ENCODE measurements around the gene PRR14L.
"Not testable (repeated sequence)": the region's sequence is repeated elsewhere in the genome, so short reads cannot be mapped to it uniquely, and the experiment has no call there.

Gene PRR14L

DNA sequence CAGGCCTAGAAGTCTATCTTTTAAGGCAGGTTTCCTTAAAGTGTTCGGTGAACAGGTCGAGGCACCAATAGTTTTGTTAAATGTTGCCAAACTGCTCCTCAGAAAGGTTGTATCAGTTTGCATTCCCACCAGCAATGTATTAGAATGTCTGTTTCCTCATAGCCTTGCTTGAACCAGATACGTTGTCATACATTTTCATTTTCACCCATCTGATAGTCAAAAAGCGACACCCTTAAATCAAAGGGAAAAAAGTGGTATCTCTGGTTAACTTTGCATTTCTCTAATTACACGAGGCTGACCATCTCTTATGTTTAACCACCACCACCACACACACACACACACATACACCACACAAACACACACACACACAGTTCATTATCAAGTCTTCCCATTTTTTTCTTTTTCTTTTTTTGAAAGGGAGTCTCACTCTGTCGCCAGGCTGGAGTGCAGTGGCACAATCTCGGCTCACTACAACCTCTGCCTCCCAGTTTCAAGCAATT, 16.3 kb downstream of the PRR14L start:
- H3K27ac Mint-ChIP-seq = peak overlapping the region; percentile 5 to 86
- DNase-seq = no peak
- no peak for ATAC-seq (replicated peaks)
- no peak overlapping the region for H3K4me3 Mint-ChIP-seq
- no peaks in the 10 kb centered on the region for H3K27me3 Mint-ChIP-seq
- peaks cover 27% of the 10 kb centered on the region for H3K36me3 Mint-ChIP-seq (ENCODE audit: insufficient read depth)
- peaks cover 12 to 31% of the 10 kb centered on the region in 2 donors for H3K4me1 Mint-ChIP-seq (ENCODE audit: low read depth in 2 of 2)
- H3K9me3 Mint-ChIP-seq = no peaks in the 10 kb centered on the region

DNA sequence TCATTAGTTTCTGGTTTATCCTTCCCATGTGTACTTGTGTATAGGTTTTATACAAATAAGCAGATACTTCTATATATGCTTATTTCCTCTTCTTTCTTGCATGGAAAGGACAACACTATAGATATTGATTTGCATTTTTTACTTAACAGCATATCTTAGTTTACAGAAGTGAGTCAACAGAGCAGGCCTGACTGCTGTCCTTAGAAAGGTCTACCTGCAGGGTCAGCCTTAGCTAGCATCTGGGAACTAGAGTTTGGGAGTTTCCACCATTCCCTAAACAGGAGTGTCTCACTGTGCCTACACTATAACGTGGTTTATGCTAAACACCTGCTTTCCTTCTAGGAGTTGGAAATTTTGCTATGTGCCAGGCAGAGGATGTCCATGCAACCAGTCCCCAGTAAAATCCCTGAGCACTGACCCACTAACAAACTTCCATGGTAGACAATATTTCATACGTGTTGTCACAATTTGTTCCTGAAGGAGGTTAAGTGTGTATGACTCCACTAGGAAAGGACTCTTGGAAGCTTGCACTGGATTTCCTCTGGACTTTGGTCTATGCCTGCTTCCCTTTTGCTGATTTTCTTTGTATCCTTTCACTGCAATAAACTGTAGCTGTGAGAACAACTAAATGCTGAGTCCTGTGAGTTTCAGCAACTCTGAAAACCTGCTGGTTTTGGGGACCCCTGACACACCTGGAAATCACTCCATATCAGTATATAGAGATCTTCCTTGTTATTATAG, 17.7 kb downstream of the PRR14L start:
- Mint-ChIP-seq H3K9me3 (no peaks in the 10 kb centered on the region), H3K4me3 (no peak overlapping the region), H3K27ac (no peak overlapping the region)

DNA sequence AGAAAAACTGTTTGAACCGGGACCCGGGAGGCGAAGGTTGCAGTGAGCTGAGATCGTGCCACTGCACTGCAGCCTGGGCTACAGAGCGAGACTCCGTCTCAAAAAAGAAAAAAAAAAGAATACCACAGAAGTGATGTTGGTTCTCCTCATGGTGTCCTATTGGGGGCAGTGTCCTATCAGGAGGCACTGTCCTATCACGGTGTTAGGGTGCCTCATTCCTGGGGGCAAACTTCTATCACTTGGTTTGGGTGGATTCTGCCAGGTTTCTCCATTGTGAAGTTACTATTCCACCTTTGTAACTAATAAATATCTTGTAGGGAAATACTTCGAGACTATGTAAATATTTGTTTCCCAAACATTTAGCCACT, 19.6 kb downstream of the PRR14L start:
- DNase-seq = no peak
- Mint-ChIP-seq H3K27ac (no peak overlapping the region), H3K4me1 (ENCODE audit: low read depth in 2 of 2) (peaks cover 5 to 21% of the 10 kb centered on the region in 2 donors), H3K4me3 (no peak overlapping the region), H3K9me3 (no peaks in the 10 kb centered on the region), H3K27me3 (no peaks in the 10 kb centered on the region), H3K36me3 (ENCODE audit: insufficient read depth) (peaks cover 10% of the 10 kb centered on the region)
- ATAC-seq (replicated peaks) = no peak

More for the DNA sequence above, 17.7 kb downstream of the PRR14L start:
- Mint-ChIP-seq H3K4me1 (ENCODE audit: low read depth in 2 of 2) (peaks cover 8 to 21% of the 10 kb centered on the region in 2 donors), H3K27me3 (no peaks in the 10 kb centered on the region), H3K36me3 (ENCODE audit: insufficient read depth) (peaks cover 20% of the 10 kb centered on the region)
- DNase-seq = no peak
- ATAC-seq (replicated peaks) = no peak

- Mint-ChIP-seq H3K4me3 (no peak overlapping the region), H3K9me3 (no peaks in the 10 kb centered on the region), H3K27me3 (no peaks in the 10 kb centered on the region), H3K36me3 (ENCODE audit: insufficient read depth) (peaks cover 14% of the 10 kb centered on the region), H3K4me1 (ENCODE audit: low read depth in 2 of 2) (peaks cover 1 to 8% of the 10 kb centered on the region in 2 donors), H3K27ac (no peak overlapping the region)
- no peak for ATAC-seq (replicated peaks)
- DNase-seq = no peak
These were observed 21.1 kb downstream of the PRR14L start for GRCh38 chr22:31728857-31729256.

DNA sequence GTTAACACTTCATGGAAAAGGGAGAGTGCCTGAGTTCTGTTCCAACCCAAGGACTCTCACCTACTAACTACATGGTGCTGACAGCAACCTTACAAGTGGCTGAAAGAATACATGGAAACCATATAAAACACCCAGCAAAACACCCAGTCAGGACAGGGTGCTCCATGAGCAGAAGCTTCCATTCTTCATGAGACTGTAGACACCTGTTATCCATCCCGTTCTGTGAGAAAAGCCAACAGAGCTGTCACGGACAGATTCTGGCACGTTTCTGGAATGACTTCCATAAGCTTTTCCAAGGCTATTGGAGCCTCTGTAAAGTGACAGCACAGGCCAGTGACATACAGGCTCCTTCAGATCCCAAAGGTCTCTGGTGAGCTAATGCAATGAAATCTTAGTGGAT, 23.2 kb downstream of the PRR14L start:
- DNase-seq = no peak
- Mint-ChIP-seq H3K4me1 (ENCODE audit: low read depth in 2 of 2) (peaks cover 0 to under 1% of the 10 kb centered on the region in 2 donors), H3K9me3 (no peaks in the 10 kb centered on the region), H3K27me3 (no peaks in the 10 kb centered on the region), H3K27ac (peak overlapping the region in 1 of 2 donors; percentile 4), H3K36me3 (ENCODE audit: insufficient read depth) (peaks cover 23% of the 10 kb centered on the region), H3K4me3 (no peak overlapping the region)
- no peak for ATAC-seq (replicated peaks)

DNA sequence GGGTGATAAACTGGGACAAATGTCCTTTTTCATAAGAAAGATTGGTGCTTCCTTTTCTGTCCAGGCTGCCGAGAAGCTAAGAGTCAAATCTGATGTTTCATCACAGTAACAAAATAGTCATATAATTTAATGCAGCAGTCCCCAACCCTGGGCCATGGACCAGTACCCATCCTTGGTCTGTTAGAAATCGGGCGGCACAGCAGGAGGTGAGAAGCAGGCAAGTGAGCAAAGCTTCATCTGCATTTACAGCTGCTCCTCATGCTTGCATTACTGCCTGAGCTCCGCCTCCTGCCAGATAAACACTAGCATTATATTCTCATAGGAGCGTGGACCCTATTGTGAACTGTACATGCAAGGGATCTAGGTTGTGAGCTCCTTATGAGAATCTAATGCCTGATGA, 26.2 kb downstream of the PRR14L start:
- Mint-ChIP-seq H3K27me3 (no peaks in the 10 kb centered on the region), H3K27ac (no peak overlapping the region), H3K4me3 (no peak overlapping the region), H3K36me3 (ENCODE audit: insufficient read depth) (peaks cover 41% of the 10 kb centered on the region), H3K4me1 (ENCODE audit: low read depth in 2 of 2) (peaks cover 3 to 7% of the 10 kb centered on the region in 2 donors), H3K9me3 (no peaks in the 10 kb centered on the region)
- no peak for ATAC-seq (replicated peaks)
- DNase-seq = no peak

DNA sequence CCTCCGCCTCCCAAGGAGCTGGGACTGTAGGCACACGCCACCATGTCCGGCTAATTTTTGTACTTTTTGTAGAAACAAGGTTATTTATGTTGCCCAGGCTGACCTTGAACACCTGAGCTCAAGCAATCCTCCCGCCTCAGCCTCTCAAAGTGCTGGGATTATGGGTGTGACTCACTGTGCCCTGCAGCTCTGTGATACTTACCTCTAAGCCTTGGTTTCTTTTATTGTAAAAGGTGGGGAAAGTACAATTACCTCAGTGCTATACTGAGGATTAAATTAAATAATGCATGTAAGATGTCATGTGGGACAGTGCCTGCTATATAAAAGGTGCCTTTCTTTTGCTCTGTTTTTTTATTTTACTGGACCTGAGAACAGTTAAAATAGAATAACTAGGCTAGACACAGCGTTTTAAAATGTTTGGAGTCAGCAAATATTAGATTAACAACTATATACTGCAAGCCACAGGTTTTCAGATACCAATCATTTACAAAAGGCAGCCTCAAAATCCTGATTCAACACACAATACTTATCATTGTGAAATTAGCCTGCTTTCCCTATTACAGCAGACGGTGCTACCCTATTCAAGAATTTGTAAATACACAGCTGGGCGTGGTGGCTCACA, 30.0 kb downstream of the PRR14L start:
- no peak for ATAC-seq (replicated peaks)
- no peaks in the 10 kb centered on the region for H3K9me3 Mint-ChIP-seq
- DNase-seq = no peak
- no peak overlapping the region for H3K4me3 Mint-ChIP-seq
- no peaks in the 10 kb centered on the region for H3K27me3 Mint-ChIP-seq
- H3K4me1 Mint-ChIP-seq (ENCODE audit: low read depth in 2 of 2) = peaks cover 3 to 7% of the 10 kb centered on the region in 2 donors
- H3K36me3 Mint-ChIP-seq (ENCODE audit: insufficient read depth) = peaks cover 61% of the 10 kb centered on the region
- no peak overlapping the region for H3K27ac Mint-ChIP-seq

- ATAC-seq (replicated peaks) = no peak
- H3K27ac Mint-ChIP-seq = peak overlapping the region in 1 of 2 donors; percentile 22
These were observed 34.7 kb downstream of the PRR14L start for GRCh38 chr22:31715147-31715778.

GRCh38 chr22:31711226-31711625, 38.7 kb downstream of the PRR14L start:
- H3K9me3 Mint-ChIP-seq; H3K4me3 Mint-ChIP-seq; H3K4me1 Mint-ChIP-seq (ENCODE audit: low read depth in 2 of 2); ATAC-seq (replicated peaks); H3K27me3 Mint-ChIP-seq; DNase-seq: not testable (repeated sequence)
- Mint-ChIP-seq H3K27ac (peak overlapping the region in 1 of 2 donors; percentile 20), H3K36me3 (ENCODE audit: insufficient read depth) (peaks cover 55% of the 10 kb centered on the region)

More at GRCh38 chr22:31715147-31715778, 34.7 kb downstream of the PRR14L start:
- Mint-ChIP-seq H3K27me3 (no peaks in the 10 kb centered on the region), H3K9me3 (no peaks in the 10 kb centered on the region), H3K4me1 (ENCODE audit: low read depth in 2 of 2) (peaks cover 4 to 5% of the 10 kb centered on the region in 2 donors), H3K4me3 (no peak overlapping the region), H3K36me3 (ENCODE audit: insufficient read depth) (peaks cover 61% of the 10 kb centered on the region)
- no peak for DNase-seq

DNA sequence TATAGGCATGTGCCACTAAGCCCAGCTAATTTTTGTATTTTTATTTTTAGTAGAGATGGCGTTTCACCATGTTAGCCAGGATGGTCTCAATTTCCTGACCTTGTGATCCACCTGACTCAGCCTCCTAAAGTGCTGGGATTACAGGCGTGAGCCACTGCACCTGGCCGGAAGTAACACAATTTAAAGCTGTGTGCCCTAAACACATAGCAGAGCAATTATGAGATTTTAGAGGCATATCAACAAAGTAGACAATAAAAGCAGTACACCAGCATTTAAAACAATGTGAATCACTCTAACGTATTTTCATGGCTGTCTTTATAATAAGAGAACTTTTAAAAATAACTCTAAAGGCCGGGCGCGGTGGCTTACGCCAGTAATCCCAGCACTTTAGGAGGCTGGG, 42.4 kb downstream of the PRR14L start:
- Mint-ChIP-seq H3K27me3 (no peaks in the 10 kb centered on the region), H3K9me3 (no peaks in the 10 kb centered on the region), H3K4me3 (no peak overlapping the region), H3K4me1 (ENCODE audit: low read depth in 2 of 2) (peaks cover 4 to 5% of the 10 kb centered on the region in 2 donors), H3K27ac (peak overlapping the region in 1 of 2 donors; percentile 53), H3K36me3 (ENCODE audit: insufficient read depth) (peaks cover 47% of the 10 kb centered on the region)
- ATAC-seq (replicated peaks) (no peak), DNase-seq (no peak)

DNA sequence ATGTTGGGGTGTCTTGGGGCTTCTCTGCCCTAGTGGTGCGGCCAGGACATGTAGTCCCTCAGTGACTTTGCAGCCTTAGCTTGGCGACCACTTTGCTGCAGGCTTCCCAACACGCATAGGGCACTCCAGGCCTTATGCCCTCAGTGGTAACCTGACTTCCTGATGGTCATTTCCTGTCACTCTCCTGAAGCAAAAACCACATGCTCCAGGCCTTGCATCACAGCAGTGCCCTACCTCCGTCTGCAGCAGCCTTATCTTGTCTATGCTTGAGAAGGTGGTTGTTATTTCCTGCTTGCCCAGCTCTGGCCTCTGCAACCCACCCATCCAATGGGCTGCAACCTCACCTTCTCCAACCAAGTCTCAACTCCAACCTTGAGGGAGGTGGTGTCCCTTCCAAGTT, 54.5 kb downstream of the PRR14L start:
- no peaks in the 10 kb centered on the region for H3K9me3 Mint-ChIP-seq
- no peak overlapping the region for H3K4me3 Mint-ChIP-seq
- H3K27me3 Mint-ChIP-seq = no peaks in the 10 kb centered on the region
- peaks cover 58% of the 10 kb centered on the region for H3K36me3 Mint-ChIP-seq (ENCODE audit: insufficient read depth)
- H3K27ac Mint-ChIP-seq = peak overlapping the region in 1 of 2 donors; percentile 46
- ATAC-seq (replicated peaks) (no peak), DNase-seq (no peak)
- peaks cover 13 to 14% of the 10 kb centered on the region in 2 donors for H3K4me1 Mint-ChIP-seq (ENCODE audit: low read depth in 2 of 2)

- DNase-seq; H3K4me3 Mint-ChIP-seq; H3K27ac Mint-ChIP-seq; H3K9me3 Mint-ChIP-seq; H3K27me3 Mint-ChIP-seq; ATAC-seq (replicated peaks): not testable (repeated sequence)
- H3K36me3 Mint-ChIP-seq (ENCODE audit: insufficient read depth) = peaks cover 46% of the 10 kb centered on the region
- H3K4me1 Mint-ChIP-seq (ENCODE audit: low read depth in 2 of 2) = peaks cover 13 to 14% of the 10 kb centered on the region in 2 donors
These were observed 55.9 kb downstream of the PRR14L start for GRCh38 chr22:31694046-31694445.

GRCh38 chr22:31692186-31692886, 57.6 kb downstream of the PRR14L start:
- peak overlapping the region in 1 of 2 donors; percentile 44 for H3K4me3 Mint-ChIP-seq
- peaks cover 13 to 14% of the 10 kb centered on the region in 2 donors for H3K4me1 Mint-ChIP-seq (ENCODE audit: low read depth in 2 of 2)
- peak overlapping the region; percentile 68 to 75 for H3K27ac Mint-ChIP-seq
- peak; percentile 81 for ATAC-seq (replicated peaks)
- H3K36me3 Mint-ChIP-seq (ENCODE audit: insufficient read depth) = peaks cover 39% of the 10 kb centered on the region
- DNase-seq = peak in 1 of 3 experiments; percentile 9
- H3K27me3 Mint-ChIP-seq = no peaks in the 10 kb centered on the region
- H3K9me3 Mint-ChIP-seq = no peaks in the 10 kb centered on the region
